HG03095 (cell line): ENCODE results near the gene CACNA1E.

Experiments used
- ATAC-seq: cut with Tn5 transposase; IDR thresholded peaks from one replicate; pipeline ENCODE4 v1.9.1; 2021; ENCODE audit warnings: moderate library complexity; ENCODE audit not compliant: unreplicated experiment

CACNA1E gene

GRCh38 chr1:181483285-181484195, at the start of gene CACNA1E:
Gene CACNA1E, plus strand, starts transcription at chr1:181483517. Its CDS starts 228 bp downstream, at chr1:181483745.
- no peak for ATAC-seq

DNA sequence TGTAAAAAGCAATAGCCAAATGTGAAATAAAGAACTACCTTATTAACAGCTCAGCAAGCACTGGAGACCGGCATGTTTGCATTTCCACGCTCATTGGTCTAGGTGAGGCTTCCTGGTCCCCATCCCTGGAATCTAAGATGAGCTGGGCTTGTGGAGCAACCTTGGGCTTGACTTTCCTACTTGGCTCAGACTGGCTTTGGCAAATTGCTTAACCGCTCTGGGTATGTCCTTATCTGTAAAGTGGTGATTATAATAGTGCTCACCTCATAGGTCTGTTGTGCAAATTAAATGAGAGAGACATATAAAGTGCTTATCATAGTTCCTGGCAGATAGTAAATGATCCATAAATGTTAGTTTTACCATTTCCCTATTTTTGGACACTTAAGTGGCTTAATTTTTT, 49.4 kb upstream of the CACNA1E start:
- no peak for ATAC-seq

DNA sequence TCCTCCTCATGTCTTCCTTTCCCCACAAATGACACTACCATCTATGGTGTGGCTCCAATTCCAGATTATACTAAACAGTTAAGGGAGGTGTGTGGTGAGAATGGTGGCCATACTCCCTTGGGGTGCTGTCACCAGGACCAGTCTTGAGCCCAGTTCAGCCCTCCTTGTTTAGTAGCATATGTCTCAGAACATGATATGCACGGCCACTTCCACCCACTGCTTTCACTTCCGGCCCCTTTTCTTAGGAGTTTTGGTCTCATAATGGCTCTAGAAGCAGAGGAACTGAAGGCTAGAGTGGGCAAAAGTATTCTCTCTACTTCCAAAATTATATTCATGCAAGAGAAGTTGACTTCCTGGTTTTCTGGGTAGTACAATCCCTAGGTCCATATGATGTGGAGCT, 45.3 kb upstream of the CACNA1E start:
- ATAC-seq = peak; percentile 78

DNA sequence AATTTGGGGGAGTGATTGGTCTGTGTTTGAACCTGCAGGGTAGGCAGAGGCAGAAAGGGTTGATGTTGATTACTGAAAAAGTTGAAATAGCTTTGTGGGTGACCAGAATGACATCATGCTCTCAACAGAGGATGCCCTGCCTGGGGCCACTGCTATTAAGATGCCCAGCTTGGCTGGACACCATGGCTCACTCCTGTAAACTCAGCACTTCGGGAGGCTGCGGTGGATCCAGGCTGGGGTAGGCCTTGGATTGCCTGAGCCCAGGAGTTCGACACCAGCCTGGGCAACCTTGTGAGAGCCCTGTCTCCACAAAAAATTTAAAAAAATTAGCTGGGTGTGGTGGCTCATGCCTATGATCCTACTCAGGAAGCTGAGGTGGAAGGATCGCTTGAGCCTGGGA, 42.8 kb upstream of the CACNA1E start:
- no peak for ATAC-seq

GRCh38 chr1:181442181-181442525, 41.2 kb upstream of the CACNA1E start:
- no peak for ATAC-seq

DNA sequence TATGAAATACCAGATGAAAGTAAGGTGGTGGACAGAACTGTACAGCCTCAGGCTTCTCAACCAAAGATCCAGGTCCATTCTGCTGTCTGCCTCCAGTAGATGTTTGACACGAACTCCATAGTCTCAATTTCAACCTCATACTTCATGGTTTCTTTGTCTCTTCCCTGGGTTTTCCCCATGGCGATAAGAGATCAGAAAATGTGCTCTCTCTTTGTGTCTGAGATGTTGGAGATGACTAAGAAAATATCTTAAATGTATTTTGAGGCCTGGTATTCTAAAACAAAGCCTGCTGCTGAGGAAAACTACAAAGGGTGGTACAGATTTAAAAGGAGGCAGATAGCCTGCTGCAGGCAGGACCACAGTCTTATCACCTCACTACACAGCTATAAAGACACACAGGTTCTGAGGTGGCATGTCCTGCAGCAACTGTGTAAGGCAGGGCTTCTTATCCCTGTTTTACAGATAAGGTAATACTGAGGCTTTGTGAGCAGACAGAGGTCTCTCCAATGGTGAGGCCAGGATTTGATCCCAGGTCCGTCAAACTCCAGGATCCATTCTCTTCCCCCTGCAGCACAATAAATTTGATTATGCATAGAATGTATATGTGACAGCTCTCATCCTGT, 40.0 kb upstream of the CACNA1E start:
- no peak for ATAC-seq

DNA sequence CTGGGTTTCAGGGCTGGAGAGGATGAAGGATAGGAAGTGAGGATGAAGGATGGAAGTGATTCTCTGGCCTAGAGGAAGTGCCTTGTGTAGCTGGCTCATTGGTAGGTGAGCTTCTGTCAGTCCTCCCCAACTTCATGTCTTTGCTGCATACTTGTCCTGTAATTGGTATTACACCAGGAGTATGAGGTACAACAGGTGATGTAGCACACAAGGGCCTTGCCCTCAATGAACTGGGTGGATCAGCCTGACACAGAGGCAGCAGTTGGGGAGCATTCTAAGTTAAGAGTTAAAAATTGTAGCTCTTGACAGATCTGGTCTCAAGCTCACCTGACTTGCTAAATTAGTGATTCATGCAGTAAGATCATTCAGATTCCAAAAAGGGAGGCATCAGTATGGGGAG, 37.9 kb upstream of the CACNA1E start:
- no peak for ATAC-seq

DNA sequence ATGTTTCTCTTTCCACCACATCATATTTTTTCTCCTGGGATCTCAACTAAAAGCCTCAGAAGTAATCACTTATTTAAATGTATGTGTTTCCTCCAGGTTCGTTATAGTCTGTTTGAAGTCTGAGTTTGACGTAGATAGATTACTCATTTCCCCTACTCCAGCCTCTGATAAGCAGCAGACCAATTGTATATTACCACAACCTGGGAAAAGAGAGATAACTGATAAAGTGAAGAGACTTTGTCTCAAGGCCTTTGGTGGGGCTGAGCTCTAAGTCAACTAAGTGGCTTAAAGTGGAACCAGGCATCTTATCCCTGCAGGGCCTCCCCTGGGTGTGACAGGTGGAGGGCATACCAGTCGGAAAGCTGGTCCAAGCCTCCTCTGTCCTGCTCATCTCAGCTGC, 34.9 kb upstream of the CACNA1E start:
- ATAC-seq = no peak

- ATAC-seq = no peak
Measured at GRCh38 chr1:181451661-181452230, 31.6 kb upstream of the CACNA1E start.

- no peak for ATAC-seq
Measured at GRCh38 chr1:181452746-181453145, 30.6 kb upstream of the CACNA1E start.

- ATAC-seq = no peak
Measured at GRCh38 chr1:181453541-181454201, 29.6 kb upstream of the CACNA1E start.

- ATAC-seq = no peak
Measured at GRCh38 chr1:181456551-181456950, 26.8 kb upstream of the CACNA1E start.

DNA sequence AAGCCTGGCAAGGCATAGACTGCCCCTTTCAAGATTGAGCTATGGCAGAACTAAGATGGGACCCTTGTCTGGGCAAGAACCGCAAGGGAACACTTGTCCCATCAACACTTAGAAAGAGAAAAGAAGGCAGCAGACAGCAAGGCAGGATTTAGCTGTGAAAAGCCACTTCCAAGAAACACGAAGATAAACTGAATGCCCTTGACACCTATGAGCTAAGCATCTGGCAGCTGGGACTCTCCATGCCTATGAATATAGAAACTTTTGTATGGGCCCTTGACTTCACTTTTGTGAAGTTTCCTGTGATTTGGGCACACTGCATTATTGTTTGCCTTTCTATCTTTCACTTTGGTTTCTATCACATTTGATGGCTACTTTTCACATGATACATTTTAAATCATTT, 24.9 kb upstream of the CACNA1E start:
- ATAC-seq = no peak

- no peak for ATAC-seq
Measured at GRCh38 chr1:181459067-181459466, 24.2 kb upstream of the CACNA1E start.

DNA sequence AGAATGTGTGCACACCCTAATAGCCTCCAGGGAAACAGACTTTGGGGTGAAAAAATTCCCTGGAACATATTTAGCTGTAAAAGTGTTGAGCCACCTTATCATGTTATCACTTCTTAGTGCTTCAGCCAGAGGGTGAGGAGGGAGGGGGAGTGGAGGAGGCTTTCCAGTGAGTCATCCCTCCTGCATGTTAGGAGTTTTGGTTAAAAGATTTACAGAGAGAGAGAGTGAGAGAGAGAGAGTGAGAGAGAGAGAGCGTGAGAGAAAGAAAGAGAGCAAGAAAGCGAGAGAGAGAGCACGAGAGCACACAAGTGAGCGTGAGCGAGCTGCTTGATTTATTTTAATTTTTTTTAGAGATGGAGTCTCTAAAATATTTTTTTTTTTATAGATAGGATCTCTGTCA, 13.5 kb upstream of the CACNA1E start:
- ATAC-seq = no peak

DNA sequence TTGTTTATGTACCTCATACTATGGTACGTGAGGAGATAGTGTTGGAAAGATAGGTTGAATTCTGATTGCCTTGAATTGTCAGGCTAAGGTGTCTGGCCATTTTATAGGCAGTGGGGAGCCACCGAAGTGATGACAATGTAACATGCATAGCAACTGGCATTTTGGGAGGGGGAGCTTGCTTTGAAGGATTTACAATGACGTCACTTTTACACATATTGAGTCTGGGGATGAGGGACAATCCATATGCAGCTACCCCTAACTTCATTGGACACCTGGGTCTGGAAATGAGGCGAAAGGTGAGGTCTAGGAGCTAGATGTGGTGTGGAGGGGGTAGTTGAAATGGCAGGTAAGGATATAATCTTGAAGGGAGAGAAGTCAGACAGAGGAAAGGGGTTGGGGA, 7.7 kb upstream of the CACNA1E start:
- no peak for ATAC-seq

- ATAC-seq = no peak
Measured at GRCh38 chr1:181476581-181476980, 6.7 kb upstream of the CACNA1E start.

DNA sequence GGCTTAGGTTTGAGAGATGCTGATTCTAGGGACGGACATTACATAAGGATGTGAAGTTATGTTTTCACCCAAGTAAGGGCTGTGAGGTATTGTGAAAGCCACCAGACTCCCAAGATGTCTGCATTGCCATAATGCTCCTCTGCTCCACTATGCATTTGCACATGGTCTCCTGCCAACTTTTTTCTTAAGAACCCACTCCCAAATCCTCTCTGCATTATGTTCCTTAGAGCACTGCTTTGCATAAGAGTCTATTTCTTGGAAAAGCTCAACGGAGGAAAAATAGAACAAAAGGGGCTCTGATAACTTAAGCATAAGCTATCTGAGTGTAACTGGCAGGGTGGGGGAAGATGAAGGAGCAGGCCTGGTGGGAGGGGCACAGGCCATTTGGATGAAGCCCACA, 5.0 kb upstream of the CACNA1E start:
- ATAC-seq = no peak

DNA sequence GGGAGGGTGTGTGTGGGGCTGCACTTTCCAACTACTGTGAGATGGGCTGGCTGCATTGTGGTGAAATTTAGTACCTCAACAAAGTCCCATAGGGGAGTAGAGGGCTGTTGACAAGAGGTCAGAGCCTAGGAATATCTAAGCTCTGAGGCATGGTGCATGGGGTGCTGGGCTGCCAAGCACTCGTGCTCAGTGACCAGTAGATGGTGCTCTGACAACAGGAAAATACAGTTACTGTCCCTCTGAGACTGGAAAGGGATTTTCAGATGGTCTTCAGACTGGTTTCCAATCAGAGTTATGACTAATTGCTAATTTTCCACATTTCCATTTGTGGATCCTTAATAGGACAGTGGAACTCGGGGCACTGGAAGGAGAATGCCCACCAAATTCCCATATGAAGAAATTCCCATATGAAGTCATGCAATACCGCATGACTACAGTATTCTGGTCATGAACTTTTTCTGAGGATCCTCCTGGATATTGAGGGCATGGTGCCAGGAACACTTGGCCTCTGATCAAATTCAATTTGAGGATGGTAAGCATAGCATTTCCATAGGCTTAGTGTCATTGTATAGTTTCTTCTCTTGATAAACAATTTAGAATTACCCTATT, 4.1 kb upstream of the CACNA1E start:
- ATAC-seq = peak; percentile 43

- ATAC-seq = no peak
Measured at GRCh38 chr1:181482001-181482430, 1.3 kb upstream of the CACNA1E start.
